SK-N-SH (cell line): ENCODE results near the gene ALOXE3.

Experiments
- ELF1 ChIP-seq: IDR thresholded peaks from 2 replicates; pipeline ENCODE4 v1.4.0; 2012
- EP300 ChIP-seq, 2 experiments: IDR thresholded peaks; 2 replicates each; pipeline versions ENCODE4 v1.4.0 to v1.6.1; 2012; ENCODE audit warnings: borderline replicate concordance in 1 of 2, low read depth in 1 of 2, low read length in 1 of 2
- GATA2 ChIP-seq: sonication (generic); formaldehyde crosslinking; IDR thresholded peaks from 2 replicates; pipeline ENCODE4 v1.5.0; 2020; ENCODE audit warnings: mild to moderate bottlenecking, missing genetic modification reagents
- JUND ChIP-seq: IDR thresholded peaks from 2 replicates; pipeline ENCODE4 v1.4.0; 2012
- NFIC ChIP-seq: IDR thresholded peaks from 2 replicates; pipeline ENCODE4 v1.4.0; 2012; ENCODE audit warnings: borderline replicate concordance
- POLR2AphosphoS5 ChIP-seq: IDR thresholded peaks from 2 replicates; pipeline ENCODE4 v1.6.1; 2012; ENCODE audit warnings: low read depth, low read length
- RAD21 ChIP-seq: IDR thresholded peaks from 2 replicates; pipeline ENCODE4 v1.6.1; 2012; ENCODE audit warnings: mild to moderate bottlenecking, low read length
- TAF1 ChIP-seq: IDR thresholded peaks from 2 replicates; pipeline ENCODE4 v1.6.1; 2012; ENCODE audit warnings: low read depth, mild to moderate bottlenecking, low read length, moderate library complexity, borderline replicate concordance
- TF ChIP-seq, protein P1 (sequence below): fragments of 200-600 bp; sonication (generic); IDR thresholded peaks from 2 replicates; pipeline ENCODE4 v1.6.1; 2017; ENCODE audit warnings: antibody characterized with exemption, mild to moderate bottlenecking, moderate library complexity
- TF ChIP-seq, protein P2 (sequence below): IDR thresholded peaks from 2 replicates; pipeline ENCODE4 v1.4.0; 2012; ENCODE audit warnings: low read depth

DNA sequence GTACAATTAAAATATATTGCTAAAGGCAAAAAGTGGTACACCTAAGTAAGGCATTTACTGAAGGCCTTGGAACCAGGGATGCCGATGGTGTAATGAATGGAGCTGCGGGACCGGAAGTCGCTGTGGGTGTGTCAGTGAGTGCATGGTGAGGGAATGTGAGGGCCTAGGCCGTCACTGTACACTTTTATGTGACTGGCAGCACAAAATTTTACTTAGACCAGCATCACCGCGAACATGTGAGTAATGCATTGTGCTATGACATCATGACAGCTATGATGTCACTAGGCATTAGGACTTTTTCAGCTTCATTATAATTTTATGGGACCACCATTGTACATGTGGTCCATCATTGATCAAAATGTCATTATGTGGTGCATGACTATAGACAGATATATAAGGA, 64.7 kb downstream of the ALOXE3 start:
- TF ChIP-seq EP300 (IDR thresholded peaks at IDR 0.05; ENCODE audit: borderline replicate concordance in 1 of 2, low read depth in 1 of 2, low read length in 1 of 2) = no peak
- TF ChIP-seq, protein P1, sequence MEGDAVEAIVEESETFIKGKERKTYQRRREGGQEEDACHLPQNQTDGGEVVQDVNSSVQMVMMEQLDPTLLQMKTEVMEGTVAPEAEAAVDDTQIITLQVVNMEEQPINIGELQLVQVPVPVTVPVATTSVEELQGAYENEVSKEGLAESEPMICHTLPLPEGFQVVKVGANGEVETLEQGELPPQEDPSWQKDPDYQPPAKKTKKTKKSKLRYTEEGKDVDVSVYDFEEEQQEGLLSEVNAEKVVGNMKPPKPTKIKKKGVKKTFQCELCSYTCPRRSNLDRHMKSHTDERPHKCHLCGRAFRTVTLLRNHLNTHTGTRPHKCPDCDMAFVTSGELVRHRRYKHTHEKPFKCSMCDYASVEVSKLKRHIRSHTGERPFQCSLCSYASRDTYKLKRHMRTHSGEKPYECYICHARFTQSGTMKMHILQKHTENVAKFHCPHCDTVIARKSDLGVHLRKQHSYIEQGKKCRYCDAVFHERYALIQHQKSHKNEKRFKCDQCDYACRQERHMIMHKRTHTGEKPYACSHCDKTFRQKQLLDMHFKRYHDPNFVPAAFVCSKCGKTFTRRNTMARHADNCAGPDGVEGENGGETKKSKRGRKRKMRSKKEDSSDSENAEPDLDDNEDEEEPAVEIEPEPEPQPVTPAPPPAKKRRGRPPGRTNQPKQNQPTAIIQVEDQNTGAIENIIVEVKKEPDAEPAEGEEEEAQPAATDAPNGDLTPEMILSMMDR = no peak
- no peak for TF ChIP-seq NFIC
- no peak for TF ChIP-seq POLR2AphosphoS5
- no peak for TF ChIP-seq JUND
- no peak for TF ChIP-seq TAF1
- TF ChIP-seq ELF1 = no peak
- TF ChIP-seq, protein P2, sequence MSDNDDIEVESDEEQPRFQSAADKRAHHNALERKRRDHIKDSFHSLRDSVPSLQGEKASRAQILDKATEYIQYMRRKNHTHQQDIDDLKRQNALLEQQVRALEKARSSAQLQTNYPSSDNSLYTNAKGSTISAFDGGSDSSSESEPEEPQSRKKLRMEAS = no peak
- no peak for TF ChIP-seq GATA2
- no peak for TF ChIP-seq RAD21
